HG02642 (cell line): ENCODE data around the gene BNC2.

ENCODE experiments used
- ATAC-seq: cut with Tn5 transposase; IDR thresholded peaks from one replicate; pipeline ENCODE4 v1.9.1; 2021; ENCODE audit warnings: mild to moderate bottlenecking; ENCODE audit not compliant: unreplicated experiment, poor library complexity

Gene BNC2

GRCh38 chr9:16869131-16869881 is 1.2 kb downstream of the BNC2 start:
- no peak for ATAC-seq

- no peak for ATAC-seq
These were observed 1.8 kb downstream of the BNC2 start for GRCh38 chr9:16868701-16869100.

DNA sequence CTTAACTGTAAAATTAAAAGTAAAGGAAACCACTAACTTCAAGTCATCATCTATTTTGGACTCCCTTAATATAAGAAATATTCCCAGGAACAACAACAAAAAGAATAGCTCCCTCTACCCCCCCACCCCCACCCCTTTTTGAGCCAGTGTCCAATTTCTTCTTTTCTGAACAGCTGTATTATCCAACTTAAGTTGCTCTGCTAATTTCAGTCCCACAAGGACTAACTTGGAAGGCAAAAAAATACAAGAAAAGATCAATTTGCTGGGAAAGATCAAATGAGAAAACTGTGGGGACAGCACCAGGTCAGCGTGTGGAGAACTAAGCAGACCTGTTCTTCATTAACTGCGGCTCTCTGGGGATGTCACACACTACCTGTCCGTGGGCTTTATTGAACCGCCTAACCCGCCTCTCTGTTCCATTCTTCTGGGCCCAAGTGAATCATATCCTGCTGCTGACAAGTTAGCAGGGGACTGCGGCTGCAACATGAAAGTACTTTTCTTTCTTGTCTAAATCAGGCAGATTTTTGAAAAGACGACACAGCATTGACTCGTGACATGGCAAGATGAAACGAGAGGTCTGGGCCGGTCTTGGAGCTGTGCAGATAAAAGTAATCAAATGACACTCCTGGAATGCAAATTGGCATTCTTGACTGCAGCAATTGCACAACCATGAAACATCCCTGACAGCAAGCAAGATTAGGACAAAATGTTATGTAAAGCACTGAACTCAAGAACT is 2.7 kb downstream of the BNC2 start:
- ATAC-seq, result no peak

DNA sequence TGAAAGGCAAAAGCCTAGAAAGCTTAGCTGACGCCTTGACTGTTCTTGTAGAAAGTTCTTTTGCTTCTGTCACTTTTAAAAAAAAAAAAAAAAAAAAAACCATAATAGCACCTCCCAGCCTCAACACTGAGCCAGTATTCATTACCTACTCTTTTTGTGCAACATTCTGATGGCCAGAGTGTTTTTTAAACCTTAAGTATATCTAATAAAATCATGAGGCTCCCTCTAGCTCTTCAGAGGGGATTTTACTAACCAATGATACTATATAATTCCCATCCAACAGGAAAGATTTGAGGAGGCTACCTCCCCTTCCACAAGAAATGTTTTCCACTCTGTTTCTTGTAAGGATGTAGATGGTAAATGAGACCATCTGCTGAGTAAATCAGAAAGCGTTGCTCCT is 3.9 kb downstream of the BNC2 start:
- ATAC-seq, result no peak

DNA sequence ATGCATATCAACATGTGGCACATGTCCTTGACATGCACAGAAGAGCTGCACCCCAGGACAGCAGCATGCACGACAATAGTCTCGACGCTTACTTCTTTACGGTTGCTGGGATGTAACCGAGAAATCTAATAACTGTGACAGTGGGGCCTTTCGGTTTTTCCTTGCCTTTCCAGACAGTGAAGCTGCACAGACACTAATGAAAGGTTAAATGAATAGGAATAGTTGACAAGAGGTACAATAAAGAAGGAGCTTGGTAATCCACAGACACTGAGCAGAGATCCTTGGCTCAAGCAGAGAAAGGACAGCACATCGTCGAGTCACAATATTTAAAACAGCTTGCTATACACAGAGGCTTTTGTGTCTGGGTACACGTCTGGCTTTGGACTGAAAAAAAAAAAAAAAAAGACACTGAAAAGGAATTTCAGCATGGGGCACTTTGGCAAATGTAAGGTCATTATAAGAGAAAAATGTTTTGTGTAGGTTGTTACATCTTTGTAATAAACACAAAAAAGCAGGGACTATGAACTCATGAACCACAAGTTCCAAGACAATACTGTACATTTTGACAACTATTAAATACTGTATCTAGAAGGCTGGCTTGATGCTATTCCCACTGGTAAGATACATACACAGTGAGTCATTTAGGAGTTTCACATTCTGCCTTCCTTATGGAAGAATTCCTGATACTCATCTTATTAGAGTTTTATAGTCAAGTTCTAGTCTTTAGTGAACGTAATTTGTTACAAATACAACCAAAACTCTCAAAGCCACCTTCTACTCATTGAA is 5.6 kb downstream of the BNC2 start:
- ATAC-seq, result no peak

- ATAC-seq, result no peak
These were observed 22.3 kb downstream of the BNC2 start for GRCh38 chr9:16848179-16848578.

- no peak for ATAC-seq
These were observed 23.5 kb downstream of the BNC2 start for GRCh38 chr9:16846986-16847385.

DNA sequence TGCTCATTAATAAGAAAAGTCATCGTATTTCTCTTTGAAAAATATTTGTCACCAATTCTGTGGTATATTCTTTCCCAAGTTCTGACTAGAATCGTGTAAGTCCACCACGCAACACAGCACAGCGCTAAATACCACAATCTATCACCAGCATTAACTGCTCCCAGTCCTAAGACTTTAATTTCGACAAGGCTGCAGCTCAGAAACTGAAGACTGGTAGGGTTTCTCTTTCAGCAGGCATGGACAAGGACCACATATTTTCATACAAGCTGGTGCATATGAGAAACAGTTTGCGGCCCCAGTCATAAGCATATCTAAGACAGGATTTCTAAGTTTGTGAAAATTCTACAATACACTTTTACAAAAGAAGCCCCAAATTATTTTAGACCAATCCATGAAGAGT is 24.1 kb downstream of the BNC2 start:
- no peak for ATAC-seq

- ATAC-seq, result no peak
These were observed 35.7 kb downstream of the BNC2 start for GRCh38 chr9:16834817-16835216.

DNA sequence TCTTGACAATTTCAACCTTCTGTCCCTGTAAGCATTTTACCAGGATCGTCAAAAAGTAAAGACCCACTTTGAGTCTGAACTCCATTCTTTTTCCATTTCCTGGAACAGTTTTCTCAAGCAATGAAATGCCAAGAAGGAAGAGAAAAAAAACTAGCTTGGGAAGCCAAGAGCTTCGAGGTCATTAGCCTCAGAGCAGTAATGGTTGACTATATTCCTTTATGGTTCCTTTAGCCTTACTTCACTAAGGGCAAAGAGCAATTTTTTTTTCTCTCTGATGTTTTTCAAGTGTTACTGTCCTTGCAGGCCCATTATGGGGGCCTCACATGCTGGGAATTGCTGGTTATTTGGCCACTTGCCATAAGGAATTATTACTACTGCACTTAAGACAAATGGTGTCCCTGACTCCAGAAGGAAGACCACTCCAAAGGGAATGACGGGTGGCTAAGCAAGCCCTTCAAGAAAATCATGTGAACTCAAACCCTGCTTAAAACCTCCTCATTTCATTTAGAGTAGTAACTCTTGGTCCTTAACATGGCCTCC is 37.1 kb downstream of the BNC2 start:
- ATAC-seq, result no peak

DNA sequence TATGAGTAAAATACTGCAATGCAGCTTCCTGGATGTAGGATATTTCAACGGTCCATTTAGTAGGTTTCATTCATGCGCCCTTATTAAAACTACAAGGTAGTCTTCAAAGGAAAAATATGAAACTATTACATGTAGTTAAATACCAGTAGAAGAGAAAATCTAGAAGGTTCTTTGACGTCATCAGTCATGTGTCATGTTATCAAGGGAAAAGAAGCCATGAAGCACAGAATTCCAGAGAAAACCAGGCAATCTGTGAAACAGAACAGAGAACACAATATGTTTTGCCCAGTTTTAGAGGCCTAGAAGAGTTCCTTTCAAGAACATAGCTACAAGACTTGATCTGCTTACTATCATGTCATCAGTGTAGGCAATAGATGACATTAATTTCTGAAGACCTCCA is 38.4 kb downstream of the BNC2 start:
- ATAC-seq, result no peak

- ATAC-seq, result no peak
These were observed 39.7 kb downstream of the BNC2 start for GRCh38 chr9:16830806-16831205.

- ATAC-seq, result no peak
These were observed 41.9 kb downstream of the BNC2 start for GRCh38 chr9:16828340-16829281.

DNA sequence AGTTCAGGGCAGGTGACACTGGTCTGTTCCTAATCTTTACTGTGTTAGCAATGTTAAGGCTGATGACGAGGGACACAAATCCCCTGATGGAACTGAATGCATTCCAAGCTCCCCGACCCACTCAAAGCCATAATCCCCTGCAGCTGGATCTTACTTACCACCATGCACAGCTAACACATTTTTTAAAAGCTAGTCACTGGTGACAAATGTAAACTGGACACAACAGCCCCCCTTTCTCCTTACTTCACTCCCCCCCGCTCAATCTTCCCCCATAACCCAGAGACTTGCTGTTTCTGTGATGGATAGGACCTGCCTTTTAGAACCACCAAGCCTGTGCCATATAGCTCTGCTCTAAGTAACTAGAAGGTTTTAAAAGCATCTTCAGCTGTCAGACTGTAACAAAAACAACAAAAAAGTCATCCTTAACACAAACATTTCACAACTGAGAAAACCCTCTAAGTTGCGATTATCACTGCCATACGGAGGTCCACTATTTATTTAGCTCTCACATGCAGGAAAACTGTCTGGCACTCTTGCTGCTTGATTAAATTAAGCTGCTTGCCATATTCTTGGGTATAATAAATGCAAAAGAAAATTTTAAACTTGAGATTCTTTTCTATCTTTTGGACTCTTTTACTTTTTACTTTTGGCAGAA is 44.4 kb downstream of the BNC2 start:
- no peak for ATAC-seq

DNA sequence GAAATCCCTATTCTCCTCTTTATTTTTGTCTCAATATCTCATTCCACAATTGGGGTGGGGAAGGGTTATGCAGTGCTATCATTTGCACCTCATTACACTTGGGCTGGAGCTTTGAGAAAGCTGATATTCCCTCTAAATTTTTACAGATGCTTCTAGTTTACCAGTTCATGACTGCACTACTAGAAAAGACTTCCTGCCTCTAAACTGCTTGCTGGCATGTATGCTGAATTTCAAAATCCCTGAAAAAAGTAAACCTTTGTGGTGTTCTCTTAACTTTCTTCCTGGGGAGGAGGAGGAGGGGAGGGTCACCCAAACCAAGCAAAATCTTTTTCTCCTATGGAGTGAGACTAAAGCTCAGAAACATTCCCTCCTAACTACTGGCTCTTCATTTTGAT is 45.1 kb downstream of the BNC2 start:
- ATAC-seq, result no peak

- ATAC-seq, result no peak
These were observed 45.7 kb downstream of the BNC2 start for GRCh38 chr9:16824545-16825330.

DNA sequence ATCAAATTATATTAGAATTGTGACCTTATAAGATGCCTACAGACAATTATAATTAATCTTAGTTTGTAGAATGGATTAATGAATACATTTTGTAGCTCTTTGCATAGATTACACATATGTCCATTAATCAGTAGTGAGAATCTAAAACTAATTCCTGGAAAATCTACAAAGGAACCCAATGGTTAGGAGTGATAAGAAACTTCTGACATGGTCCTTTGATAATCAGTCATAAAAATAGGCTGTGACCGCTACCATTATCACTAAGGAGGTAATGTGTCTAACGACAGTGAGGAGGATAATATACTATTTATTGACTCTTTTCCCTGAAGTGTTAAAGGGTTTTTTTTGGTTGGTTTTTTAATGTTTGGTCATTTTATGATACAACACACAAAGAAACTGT is 46.6 kb downstream of the BNC2 start:
- ATAC-seq, result no peak

DNA sequence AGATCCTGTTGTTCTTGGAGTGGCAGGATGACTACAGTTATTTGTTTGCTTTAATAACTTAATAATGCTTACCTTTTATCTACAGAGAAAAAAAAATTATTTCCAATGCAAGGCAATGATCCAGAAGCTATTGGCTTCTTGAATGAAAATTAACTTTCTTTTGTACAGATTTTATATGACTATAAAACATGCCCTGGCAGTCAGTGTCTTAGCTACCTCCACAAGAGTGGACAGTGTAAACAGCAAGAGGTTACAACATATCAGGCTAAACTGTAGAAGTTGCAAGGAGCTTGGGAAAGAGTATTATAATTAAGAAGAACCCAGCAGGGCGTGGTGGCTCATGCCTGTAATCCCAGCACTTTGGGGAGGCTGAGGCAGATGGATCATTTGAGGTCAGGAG is 49.1 kb downstream of the BNC2 start:
- ATAC-seq, result no peak

- ATAC-seq, result no peak
These were observed 53.0 kb downstream of the BNC2 start for GRCh38 chr9:16817514-16817913.
